WTC11 (cell line): ENCODE results near the gene BMPR1B. TPM values are rescaled to one million over a fixed set of nuclear protein-coding genes. Genes with fewer than 3 reads are reported as not detected.

ENCODE experiments used
- ATAC-seq: fragments of 200-7000 bp; cut with Tn5 transposase; 2 replicates; pipeline ENCODE4 v1.10.0; 2021; ENCODE audit warnings: mild to moderate bottlenecking, moderate library complexity
- CTCF ChIA-PET: fragments of 300-600 bp; sonication (Branson Sonifier 250); formaldehyde crosslinking; loops from one replicate; lab custom pipeline; 2021; ENCODE audit warnings: antibody characterized with exemption; lab: Charles Lee
- POLR2A ChIA-PET: fragments of 350-600 bp; sonication (Branson Sonifier 250); formaldehyde crosslinking; loops from one replicate; lab custom pipeline; 2021; ENCODE audit warnings: antibody characterized with exemption; lab: Charles Lee
- DNase-seq: peaks from one replicate; pipeline ENCODE4 v3.0.0; 2021; ENCODE audit warnings: low spot score
- H3K27ac Mint-ChIP-seq: 2 replicates; pipeline ENCODE4 v1.8.0; 2021; ENCODE audit warnings: mixed read lengths
- H3K27me3 Mint-ChIP-seq: 2 replicates; pipeline ENCODE4 v1.8.0; 2021; ENCODE audit warnings: low read depth, mild to moderate bottlenecking, moderate library complexity, mixed read lengths
- H3K36me3 Mint-ChIP-seq: 2 replicates; pipeline ENCODE4 v1.8.0; 2021; ENCODE audit warnings: mixed read lengths
- H3K4me1 Mint-ChIP-seq: 2 replicates; pipeline ENCODE4 v1.8.0; 2022; ENCODE audit warnings: mixed read lengths
- H3K4me3 Mint-ChIP-seq: 2 replicates; pipeline ENCODE4 v1.8.0; 2021; ENCODE audit warnings: mild to moderate bottlenecking, moderate library complexity, mixed read lengths
- H3K9me3 Mint-ChIP-seq: 2 replicates; pipeline ENCODE4 v1.8.0; 2021; ENCODE audit warnings: mixed read lengths
- CBFB ChIP-seq: sonication (generic); formaldehyde crosslinking; IDR thresholded peaks from 2 replicates; pipeline ENCODE4 v1.8.1; 2022; ENCODE audit warnings: mild to moderate bottlenecking, low read depth, missing genetic modification reagents
- CDX4 ChIP-seq: fragments of 250-450 bp; sonication (Bioruptor Pico); IDR thresholded peaks from 2 replicates; pipeline ENCODE4 v1.9.0; 2021; ENCODE audit warnings: moderate library complexity, mild to moderate bottlenecking, inconsistent platforms, borderline replicate concordance
- CREM ChIP-seq: sonication (generic); formaldehyde crosslinking; IDR thresholded peaks from 2 replicates; pipeline ENCODE4 v1.8.1; 2022; ENCODE audit warnings: mild to moderate bottlenecking, missing genetic modification reagents, moderate library complexity
- EMX1 ChIP-seq: fragments of 250-450 bp; sonication (Bioruptor Pico); IDR thresholded peaks from 2 replicates; pipeline ENCODE4 v1.8.0; 2021; ENCODE audit warnings: mild to moderate bottlenecking
- ERG ChIP-seq: fragments of 250-450 bp; sonication (Bioruptor Pico); IDR thresholded peaks from 2 replicates; pipeline ENCODE4 v1.8.0; 2021; ENCODE audit warnings: mild to moderate bottlenecking
- FOXJ3 ChIP-seq: sonication (generic); formaldehyde crosslinking; IDR thresholded peaks from 2 replicates; pipeline ENCODE4 v1.9.0; 2021; ENCODE audit warnings: missing genetic modification reagents, mild to moderate bottlenecking, borderline replicate concordance
- IRF2 ChIP-seq: sonication (generic); formaldehyde crosslinking; IDR thresholded peaks from 2 replicates; pipeline ENCODE4 v1.8.0; 2022; ENCODE audit warnings: low read depth, missing genetic modification reagents, borderline replicate concordance
- MXD4 ChIP-seq: fragments of 250-450 bp; sonication (Bioruptor Pico); IDR thresholded peaks from 2 replicates; pipeline ENCODE4 v1.8.0; 2021; ENCODE audit warnings: mild to moderate bottlenecking, moderate library complexity, borderline replicate concordance
- NFATC4 ChIP-seq: fragments of 250-450 bp; sonication (Bioruptor Pico); IDR thresholded peaks from 2 replicates; pipeline ENCODE4 v1.9.0; 2021; ENCODE audit warnings: mild to moderate bottlenecking
- NR1H2 ChIP-seq: sonication (generic); formaldehyde crosslinking; IDR thresholded peaks from 2 replicates; pipeline ENCODE4 v1.9.0; 2021; ENCODE audit warnings: mild to moderate bottlenecking, moderate library complexity, missing genetic modification reagents
- NR3C1 ChIP-seq: sonication (generic); formaldehyde crosslinking; conservative IDR thresholded peaks from 2 replicates; pipeline ENCODE4 v1.8.1; 2023; ENCODE audit warnings: low read depth, mild to moderate bottlenecking, missing genetic modification reagents
- PREB ChIP-seq: sonication (generic); formaldehyde crosslinking; IDR thresholded peaks from 2 replicates; pipeline ENCODE4 v1.8.1; 2022; ENCODE audit warnings: mild to moderate bottlenecking, missing genetic modification reagents, moderate library complexity, borderline replicate concordance
- SMAD3 ChIP-seq: sonication (generic); formaldehyde crosslinking; IDR thresholded peaks from 2 replicates; pipeline ENCODE4 v1.8.0; 2022; ENCODE audit warnings: missing genetic modification reagents, mild to moderate bottlenecking, borderline replicate concordance
- USF2 ChIP-seq: sonication (generic); formaldehyde crosslinking; IDR thresholded peaks from 2 replicates; pipeline ENCODE4 v1.8.1; 2023; ENCODE audit warnings: mild to moderate bottlenecking, missing genetic modification reagents, moderate library complexity
- ZNF671 ChIP-seq: fragments of 250-450 bp; sonication (Bioruptor Pico); IDR thresholded peaks from 2 replicates; pipeline ENCODE4 v1.8.0; 2021; ENCODE audit warnings: mild to moderate bottlenecking
- total RNA-seq: library from RNA; stranded (reverse); gene quantifications from 3 replicates; pipeline ENCODE4 v1.2.3, GENCODE V29; 2021
- TF ChIP-seq, protein P1 (sequence below): sonication (generic); formaldehyde crosslinking; IDR thresholded peaks from 2 replicates; pipeline ENCODE4 v1.8.0; 2022; ENCODE audit warnings: mild to moderate bottlenecking, missing genetic modification reagents
- TF ChIP-seq, protein P2 (sequence below): sonication (generic); formaldehyde crosslinking; IDR thresholded peaks from 2 replicates; pipeline ENCODE4 v1.8.0; 2023; ENCODE audit warnings: missing genetic modification reagents, mild to moderate bottlenecking, borderline replicate concordance

BMPR1B gene
- total RNA-seq, 1 experiment from 2014 or later: 0.77 TPM

- peaks cover 16% of the 10 kb centered on the region for H3K36me3 Mint-ChIP-seq
- peaks cover 20% of the 10 kb centered on the region for H3K9me3 Mint-ChIP-seq
- POLR2A ChIA-PET: no interaction called here
- no peak overlapping the region for H3K4me3 Mint-ChIP-seq
- CTCF ChIA-PET: no interaction called here
- no peaks in the 10 kb centered on the region for H3K27me3 Mint-ChIP-seq
- DNase-seq: no peak
- H3K4me1 Mint-ChIP-seq: peaks cover 6% of the 10 kb centered on the region
- no peak for ATAC-seq
- TF ChIP-seq CDX4 (CRISPR knock-in tag) (no peak), PREB (CRISPR knock-in tag) (no peak), FOXJ3 (CRISPR knock-in tag) (no peak), NR1H2 (CRISPR knock-in tag) (no peak), CREM (CRISPR knock-in tag) (no peak), EMX1 (CRISPR knock-in tag) (no peak), ZNF671 (no peak), NR3C1 (no peak), NFATC4 (CRISPR knock-in tag) (no peak), IRF2 (no peak)
- TF ChIP-seq, protein P1, sequence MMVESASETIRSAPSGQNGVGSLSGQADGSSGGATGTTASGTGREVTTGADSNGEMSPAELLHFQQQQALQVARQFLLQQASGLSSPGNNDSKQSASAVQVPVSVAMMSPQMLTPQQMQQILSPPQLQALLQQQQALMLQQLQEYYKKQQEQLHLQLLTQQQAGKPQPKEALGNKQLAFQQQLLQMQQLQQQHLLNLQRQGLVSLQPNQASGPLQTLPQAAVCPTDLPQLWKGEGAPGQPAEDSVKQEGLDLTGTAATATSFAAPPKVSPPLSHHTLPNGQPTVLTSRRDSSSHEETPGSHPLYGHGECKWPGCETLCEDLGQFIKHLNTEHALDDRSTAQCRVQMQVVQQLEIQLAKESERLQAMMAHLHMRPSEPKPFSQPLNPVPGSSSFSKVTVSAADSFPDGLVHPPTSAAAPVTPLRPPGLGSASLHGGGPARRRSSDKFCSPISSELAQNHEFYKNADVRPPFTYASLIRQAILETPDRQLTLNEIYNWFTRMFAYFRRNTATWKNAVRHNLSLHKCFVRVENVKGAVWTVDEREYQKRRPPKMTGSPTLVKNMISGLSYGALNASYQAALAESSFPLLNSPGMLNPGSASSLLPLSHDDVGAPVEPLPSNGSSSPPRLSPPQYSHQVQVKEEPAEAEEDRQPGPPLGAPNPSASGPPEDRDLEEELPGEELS (CRISPR knock-in tag): no peak
- no peak overlapping the region for H3K27ac Mint-ChIP-seq
These were observed 85.5 kb downstream of the BMPR1B start for GRCh38 chr4:94843216-94843615.

- no peaks in the 10 kb centered on the region for H3K4me1 Mint-ChIP-seq
- no peaks in the 10 kb centered on the region for H3K27me3 Mint-ChIP-seq
- TF ChIP-seq, protein P2, sequence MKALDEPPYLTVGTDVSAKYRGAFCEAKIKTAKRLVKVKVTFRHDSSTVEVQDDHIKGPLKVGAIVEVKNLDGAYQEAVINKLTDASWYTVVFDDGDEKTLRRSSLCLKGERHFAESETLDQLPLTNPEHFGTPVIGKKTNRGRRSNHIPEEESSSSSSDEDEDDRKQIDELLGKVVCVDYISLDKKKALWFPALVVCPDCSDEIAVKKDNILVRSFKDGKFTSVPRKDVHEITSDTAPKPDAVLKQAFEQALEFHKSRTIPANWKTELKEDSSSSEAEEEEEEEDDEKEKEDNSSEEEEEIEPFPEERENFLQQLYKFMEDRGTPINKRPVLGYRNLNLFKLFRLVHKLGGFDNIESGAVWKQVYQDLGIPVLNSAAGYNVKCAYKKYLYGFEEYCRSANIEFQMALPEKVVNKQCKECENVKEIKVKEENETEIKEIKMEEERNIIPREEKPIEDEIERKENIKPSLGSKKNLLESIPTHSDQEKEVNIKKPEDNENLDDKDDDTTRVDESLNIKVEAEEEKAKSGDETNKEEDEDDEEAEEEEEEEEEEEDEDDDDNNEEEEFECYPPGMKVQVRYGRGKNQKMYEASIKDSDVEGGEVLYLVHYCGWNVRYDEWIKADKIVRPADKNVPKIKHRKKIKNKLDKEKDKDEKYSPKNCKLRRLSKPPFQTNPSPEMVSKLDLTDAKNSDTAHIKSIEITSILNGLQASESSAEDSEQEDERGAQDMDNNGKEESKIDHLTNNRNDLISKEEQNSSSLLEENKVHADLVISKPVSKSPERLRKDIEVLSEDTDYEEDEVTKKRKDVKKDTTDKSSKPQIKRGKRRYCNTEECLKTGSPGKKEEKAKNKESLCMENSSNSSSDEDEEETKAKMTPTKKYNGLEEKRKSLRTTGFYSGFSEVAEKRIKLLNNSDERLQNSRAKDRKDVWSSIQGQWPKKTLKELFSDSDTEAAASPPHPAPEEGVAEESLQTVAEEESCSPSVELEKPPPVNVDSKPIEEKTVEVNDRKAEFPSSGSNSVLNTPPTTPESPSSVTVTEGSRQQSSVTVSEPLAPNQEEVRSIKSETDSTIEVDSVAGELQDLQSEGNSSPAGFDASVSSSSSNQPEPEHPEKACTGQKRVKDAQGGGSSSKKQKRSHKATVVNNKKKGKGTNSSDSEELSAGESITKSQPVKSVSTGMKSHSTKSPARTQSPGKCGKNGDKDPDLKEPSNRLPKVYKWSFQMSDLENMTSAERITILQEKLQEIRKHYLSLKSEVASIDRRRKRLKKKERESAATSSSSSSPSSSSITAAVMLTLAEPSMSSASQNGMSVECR (CRISPR knock-in tag): no peak
- peaks cover 7% of the 10 kb centered on the region; the same call in 1 of the 2 replicates for H3K36me3 Mint-ChIP-seq
- ChIA-PET CTCF (no interaction called here), POLR2A (no interaction called here)
- H3K9me3 Mint-ChIP-seq: peaks cover 13% of the 10 kb centered on the region
- DNase-seq (no peak), ATAC-seq (no peak)
- H3K4me3 Mint-ChIP-seq: no peak overlapping the region
- no peak overlapping the region for H3K27ac Mint-ChIP-seq
These were observed 90.6 kb downstream of the BMPR1B start for GRCh38 chr4:94848326-94848725.

DNA sequence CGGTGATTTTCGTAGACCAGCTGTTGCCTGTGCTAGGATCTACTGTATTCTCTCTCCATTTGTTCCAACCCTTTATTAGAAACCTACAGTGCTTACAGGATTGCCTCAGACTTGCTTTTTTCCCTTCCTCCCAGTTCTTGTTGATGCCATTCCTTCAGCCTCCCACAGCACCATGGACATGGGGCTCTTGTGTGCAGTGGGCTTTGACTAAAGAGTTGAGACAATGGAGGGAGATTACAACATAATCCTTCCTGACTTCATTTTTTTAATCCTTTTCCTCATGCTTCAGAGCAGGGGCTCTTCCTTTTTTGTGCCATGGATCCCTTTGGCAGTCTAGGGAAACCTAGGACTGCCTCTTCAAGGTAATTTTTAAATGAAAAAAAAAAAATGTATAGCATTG is 92.1 kb downstream of the BMPR1B start:
- Mint-ChIP-seq H3K4me1 (peaks cover 4% of the 10 kb centered on the region), H3K4me3 (no peak overlapping the region), H3K9me3 (peaks cover 13% of the 10 kb centered on the region), H3K36me3 (peaks cover 7% of the 10 kb centered on the region; the same call in 1 of the 2 replicates), H3K27ac (no peak overlapping the region), H3K27me3 (no peaks in the 10 kb centered on the region)
- ATAC-seq (no peak), DNase-seq (no peak)
- POLR2A ChIA-PET: no interaction called here
- CTCF ChIA-PET: no interaction called here
- TF ChIP-seq, protein P2 (CRISPR knock-in tag): no peak
- TF ChIP-seq CREM (CRISPR knock-in tag) (no peak), NFATC4 (CRISPR knock-in tag) (no peak), NR3C1 (no peak), MXD4 (no peak), CBFB (CRISPR knock-in tag) (no peak), ERG (CRISPR knock-in tag) (no peak), USF2 (CRISPR knock-in tag) (no peak), SMAD3 (CRISPR knock-in tag) (no peak)
